HTR-8/SVneo (cell line): ENCODE measurements around the gene CPSF3.

Source experiments
- DNase-seq: peaks from one replicate; pipeline ENCODE4 v3.0.0; 2011; ENCODE audit warnings: low spot score, mixed read lengths; ENCODE audit not compliant: insufficient read length
- FAIRE-seq: peaks from 2 replicates; lab custom pipeline; 2011; peaks lifted over from hg19 to GRCh38; lab: Jason Lieb, UNC

Gene CPSF3

GRCh38 chr2:9416267-9416961, 7.0 kb upstream of the CPSF3 start:
- FAIRE-seq = no peak
- DNase-seq = no peak

GRCh38 chr2:9416962-9417316, 6.5 kb upstream of the CPSF3 start:
- no peak for FAIRE-seq
- DNase-seq = no peak

DNA sequence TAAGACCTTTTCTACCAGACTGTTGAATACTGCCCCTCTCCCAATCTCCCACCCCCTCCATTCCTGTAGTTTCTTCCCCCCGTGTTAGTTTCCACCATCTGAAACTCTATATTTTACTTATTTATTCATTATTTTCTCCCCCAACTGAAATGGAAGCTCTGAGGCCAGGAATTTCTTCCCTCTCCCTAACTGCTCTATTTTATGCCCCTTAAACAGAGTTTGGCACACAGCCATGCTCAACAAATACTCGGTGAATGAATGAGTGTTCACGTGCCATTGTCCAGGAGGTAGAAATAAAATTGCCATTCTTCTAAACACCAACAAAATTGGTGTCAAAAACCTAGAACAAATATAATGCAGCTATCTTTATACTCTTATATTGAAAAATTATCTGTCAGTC, 5.7 kb upstream of the CPSF3 start:
- no peak for FAIRE-seq
- no peak for DNase-seq

DNA sequence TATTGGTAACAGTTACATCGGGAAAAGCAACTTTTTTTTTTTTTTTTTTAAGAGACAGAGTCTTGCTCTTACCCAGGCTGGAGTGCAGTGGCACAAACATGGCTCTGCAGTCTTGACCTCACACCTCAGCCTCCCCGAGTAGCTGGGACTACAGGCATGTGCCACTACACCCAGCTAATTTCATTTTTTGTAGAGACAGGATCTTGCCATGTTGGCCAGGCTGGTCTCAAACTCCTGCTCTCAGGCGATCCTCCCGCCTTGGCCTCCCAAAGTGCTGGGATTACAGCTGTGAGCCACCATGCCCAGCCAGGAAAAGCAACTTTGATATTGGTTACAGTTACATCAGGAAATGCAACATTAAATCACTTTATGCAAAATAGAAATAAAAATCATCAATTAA, 4.7 kb upstream of the CPSF3 start:
- FAIRE-seq = no peak
- no peak for DNase-seq

- DNase-seq (no peak), FAIRE-seq (no peak)
Measured at GRCh38 chr2:9419541-9419940, 3.9 kb upstream of the CPSF3 start.

GRCh38 chr2:9420495-9420894, 3.0 kb upstream of the CPSF3 start:
- FAIRE-seq = no peak

GRCh38 chr2:9422321-9423099, 944 bp upstream of the CPSF3 start:
- FAIRE-seq (no peak), DNase-seq (peak; percentile 46)

More at GRCh38 chr2:9420495-9420894, 3.0 kb upstream of the CPSF3 start:
- DNase-seq = no peak

DNA sequence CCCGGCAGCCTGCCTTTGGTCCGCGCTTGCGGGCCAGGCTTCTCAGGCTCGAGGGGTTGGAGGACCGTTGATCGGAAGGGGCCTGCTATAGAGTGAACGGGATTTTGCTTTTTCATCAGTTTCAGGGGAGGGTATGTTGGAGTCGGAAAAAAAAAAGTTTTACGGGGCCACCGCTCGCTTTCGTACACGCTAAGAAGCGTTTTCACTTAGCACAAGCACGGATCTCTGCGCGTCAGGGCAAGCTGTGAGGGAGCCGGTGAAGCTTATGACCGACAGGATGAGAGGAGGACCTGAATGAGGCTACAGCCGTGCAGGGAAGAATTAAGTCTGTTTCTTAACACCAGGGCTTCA, 443 bp downstream of the CPSF3 start:
- DNase-seq (no peak), FAIRE-seq (no peak)

- DNase-seq (no peak), FAIRE-seq (no peak)
Measured at GRCh38 chr2:9424447-9425164, 1.2 kb downstream of the CPSF3 start.

DNA sequence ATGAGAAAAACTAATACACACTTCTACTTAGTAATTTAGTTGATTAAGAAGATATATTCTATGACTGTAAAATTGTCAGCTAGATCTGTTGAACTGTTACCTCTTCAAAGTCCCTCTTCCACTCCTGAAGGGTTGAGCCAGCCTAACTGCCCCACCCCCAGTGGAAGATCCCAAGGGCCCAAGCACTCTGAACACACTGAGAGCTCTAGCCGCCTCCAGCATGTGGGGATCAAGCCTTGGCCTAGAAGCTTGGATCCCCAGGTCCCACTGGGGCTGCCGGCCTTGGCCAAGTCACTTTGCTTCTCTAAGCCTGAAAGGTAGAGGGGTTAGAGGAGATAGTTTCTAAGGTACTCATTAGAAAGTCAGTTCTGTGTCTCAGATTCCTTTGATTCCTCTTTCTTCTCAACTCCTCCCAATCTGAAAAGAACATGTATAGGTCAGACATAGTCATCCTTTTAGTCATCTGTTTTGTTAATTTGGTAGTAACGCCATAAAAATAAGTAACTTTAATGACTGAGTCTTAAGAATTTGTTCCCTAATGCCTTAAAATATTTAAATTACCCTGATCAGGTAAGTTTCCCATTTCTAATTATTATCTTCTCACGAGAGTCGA, 5.6 kb downstream of the CPSF3 start:
- FAIRE-seq (no peak), DNase-seq (no peak)

DNA sequence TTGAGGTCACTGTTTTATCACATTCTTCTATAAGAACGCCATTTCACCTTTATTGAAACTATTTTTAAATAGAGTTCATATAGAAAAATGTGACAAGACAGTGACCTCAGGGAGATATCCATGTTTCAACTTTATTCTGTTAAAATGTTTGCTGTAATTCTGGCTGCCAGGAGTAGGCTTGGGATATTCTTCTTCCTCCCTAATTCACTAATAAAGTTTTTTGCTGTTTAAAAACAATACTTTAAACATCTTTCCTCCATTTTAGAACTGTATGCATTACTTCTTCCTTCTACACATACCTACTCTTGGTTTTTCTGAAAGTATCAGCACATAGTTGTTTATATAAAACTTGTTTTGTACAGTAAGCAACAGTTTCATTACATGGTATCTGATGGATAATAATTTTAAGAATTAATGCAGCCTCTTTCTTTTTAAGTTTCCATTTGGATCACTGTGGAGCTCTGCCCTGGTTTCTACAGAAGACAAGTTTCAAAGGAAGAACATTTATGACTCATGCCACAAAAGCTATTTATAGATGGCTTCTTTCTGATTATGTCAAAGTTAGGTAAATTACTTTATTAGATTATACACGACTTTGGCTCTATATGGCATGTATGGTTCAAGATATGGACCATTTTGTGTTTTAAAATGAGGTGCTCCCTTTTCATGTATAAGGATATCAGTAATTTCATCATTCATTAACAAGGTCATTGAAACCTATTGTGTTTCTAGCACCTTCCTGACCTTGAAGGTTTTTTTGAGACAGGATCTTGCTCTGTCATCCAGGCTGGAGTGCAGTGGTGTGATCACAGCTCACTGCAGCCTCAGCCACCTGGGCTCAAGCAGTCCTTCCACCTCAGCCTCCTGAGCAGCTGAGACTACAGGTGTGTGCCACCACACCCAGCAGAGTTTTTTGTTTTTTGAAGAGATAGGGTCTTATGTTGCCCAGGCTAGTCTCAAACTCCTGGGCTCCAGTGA, 7.2 kb downstream of the CPSF3 start:
- FAIRE-seq = no peak

DNA sequence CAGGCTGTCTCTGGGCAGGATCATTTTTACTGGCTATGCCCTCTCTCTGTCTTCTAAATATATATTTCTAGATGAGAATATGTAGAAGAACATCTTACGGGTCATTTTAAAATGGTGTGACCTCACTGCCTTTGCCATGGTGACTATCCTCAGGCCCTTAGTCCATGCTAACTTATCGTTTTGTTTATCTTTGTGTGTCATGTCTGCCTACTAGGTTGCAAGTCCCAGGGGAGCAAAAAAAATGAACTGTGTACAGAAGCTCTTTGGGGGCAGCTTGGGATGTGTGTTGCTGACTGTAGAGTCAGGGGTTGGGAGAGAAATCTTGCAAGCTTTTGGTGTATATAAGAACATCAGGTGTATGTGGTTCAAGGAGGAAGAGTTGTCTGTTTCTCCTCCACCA, 11.0 kb downstream of the CPSF3 start:
- no peak for FAIRE-seq
- DNase-seq = no peak

More for the DNA sequence above, 7.2 kb downstream of the CPSF3 start:
- no peak for DNase-seq

GRCh38 chr2:9439536-9439935, 16.1 kb downstream of the CPSF3 start:
- no peak for DNase-seq
- peak; percentile 20 for FAIRE-seq

DNA sequence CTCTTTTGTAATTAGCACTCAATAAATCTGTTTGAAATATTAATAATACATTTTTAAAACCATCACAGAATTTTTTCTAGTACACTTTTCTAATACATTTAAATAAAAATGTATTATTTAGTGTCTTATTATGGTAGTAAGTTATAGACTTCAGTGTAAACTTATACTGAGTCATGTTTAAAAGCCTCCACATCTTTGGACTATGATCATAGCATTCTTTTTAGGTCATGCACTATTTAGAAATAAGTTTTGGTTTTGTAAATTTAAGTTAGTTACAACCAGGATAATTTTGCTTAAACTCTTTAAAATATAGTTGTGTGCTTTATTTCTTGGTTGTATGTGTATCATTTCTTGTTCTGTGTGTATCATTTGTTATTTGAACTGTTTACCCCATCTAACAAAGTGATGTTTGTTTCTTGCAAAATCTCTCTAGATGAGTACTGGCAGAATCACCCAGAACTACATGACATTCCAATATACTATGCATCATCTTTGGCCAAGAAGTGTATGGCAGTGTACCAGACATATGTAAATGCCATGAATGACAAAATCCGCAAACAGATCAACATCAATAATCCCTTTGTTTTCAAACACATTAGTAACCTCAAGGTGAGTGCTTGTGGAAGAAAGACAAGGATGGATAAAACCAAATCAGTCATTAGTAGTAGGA, 16.7 kb downstream of the CPSF3 start:
- DNase-seq (no peak), FAIRE-seq (no peak)

DNA sequence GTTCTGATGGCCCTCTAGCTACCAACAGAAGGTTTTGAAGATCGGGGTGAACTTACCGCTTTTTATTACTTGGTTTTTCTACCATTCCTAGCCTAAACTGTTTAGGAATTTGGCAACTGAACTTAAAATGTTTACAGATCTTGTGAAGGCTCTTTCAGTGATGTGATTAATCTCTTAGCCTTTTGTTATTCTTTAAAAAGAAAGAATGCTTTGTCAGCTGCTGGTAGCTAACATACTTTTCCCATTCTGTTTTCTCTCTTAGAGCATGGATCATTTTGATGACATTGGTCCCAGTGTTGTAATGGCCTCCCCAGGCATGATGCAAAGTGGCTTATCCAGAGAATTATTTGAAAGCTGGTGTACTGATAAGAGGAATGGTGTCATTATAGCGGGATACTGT, 18.1 kb downstream of the CPSF3 start:
- DNase-seq (no peak), FAIRE-seq (no peak)

- no peak for DNase-seq
Measured at GRCh38 chr2:9443526-9443925, 20.1 kb downstream of the CPSF3 start.

DNA sequence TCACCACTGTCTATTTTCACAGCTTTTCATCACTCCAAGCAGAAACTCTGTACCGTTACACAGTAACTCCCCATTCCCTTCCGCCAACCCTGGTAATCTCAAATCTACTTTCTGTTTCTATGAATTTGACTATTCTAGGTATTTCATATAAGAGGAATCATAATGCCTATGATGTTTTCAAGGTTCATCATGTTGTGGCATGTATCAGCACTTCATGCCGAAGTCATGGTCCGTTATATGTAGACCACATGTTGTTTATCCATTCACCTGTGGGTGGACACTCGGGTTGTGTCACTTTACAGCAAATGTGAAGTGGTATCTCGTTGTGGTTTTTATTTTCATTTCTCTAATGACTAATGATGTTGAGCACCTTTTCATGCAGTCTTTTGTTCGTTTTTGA, 21.6 kb downstream of the CPSF3 start:
- FAIRE-seq (no peak), DNase-seq (no peak)

More at GRCh38 chr2:9443526-9443925, 20.1 kb downstream of the CPSF3 start:
- no peak for FAIRE-seq

GRCh38 chr2:9451231-9451630, 27.8 kb downstream of the CPSF3 start:
- DNase-seq (no peak), FAIRE-seq (no peak)

GRCh38 chr2:9460441-9461017, 37.1 kb downstream of the CPSF3 start:
- FAIRE-seq = no peak
- no peak for DNase-seq
